Mesothelial cell of epicardium (in vitro differentiated cells): ENCODE data around the gene HS6ST2. TPM values are rescaled to one million over a fixed set of nuclear protein-coding genes. Genes with fewer than 3 reads are reported as not detected.

ENCODE experiments used
- DNase-seq, 2 experiments: peaks; one replicate each; pipeline ENCODE4 v3.0.0; 2021; ENCODE audit warnings: low spot score in 2 of 2; ENCODE audit not compliant: unreplicated experiment in 2 of 2
- H3K27ac Mint-ChIP-seq: 2 replicates; pipeline ENCODE4 v1.8.0; 2021; ENCODE audit warnings: mixed read lengths
- H3K27me3 Mint-ChIP-seq: 2 replicates; pipeline ENCODE4 v1.8.0; 2021; ENCODE audit warnings: low read depth, mixed read lengths
- H3K36me3 Mint-ChIP-seq: 2 replicates; pipeline ENCODE4 v1.8.0; 2021; ENCODE audit warnings: mixed read lengths
- H3K4me1 Mint-ChIP-seq: 2 replicates; pipeline ENCODE4 v1.8.0; 2021; ENCODE audit warnings: mixed read lengths
- H3K4me3 Mint-ChIP-seq: 2 replicates; pipeline ENCODE4 v1.8.0; 2021; ENCODE audit warnings: mild to moderate bottlenecking, moderate library complexity, mixed read lengths
- H3K9me3 Mint-ChIP-seq: 2 replicates; pipeline ENCODE4 v1.8.0; 2021; ENCODE audit warnings: mixed read lengths
- CTCF ChIP-seq: fragments of 200-600 bp; sonication (generic); IDR thresholded peaks from one replicate; pipeline ENCODE4 v1.5.0; 2021; ENCODE audit warnings: antibody characterized with exemption; ENCODE audit not compliant: unreplicated experiment
- total RNA-seq: library from RNA; stranded (reverse); gene quantifications from 3 replicates; pipeline ENCODE4 v1.2.1, GENCODE V29; 2021

Gene HS6ST2
- total RNA-seq, 1 donor from 2014 or later: 20.2 TPM

GRCh38 chrX:132807411-132808030 lies 150.9 kb downstream of the HS6ST2 start:
- TF ChIP-seq CTCF: no peak
- H3K27me3 Mint-ChIP-seq: no peaks in the 10 kb centered on the region
- no peak for DNase-seq
- H3K4me1 Mint-ChIP-seq: no peaks in the 10 kb centered on the region
- no peak overlapping the region for H3K27ac Mint-ChIP-seq
- no peaks in the 10 kb centered on the region for H3K36me3 Mint-ChIP-seq
- no peaks in the 10 kb centered on the region for H3K9me3 Mint-ChIP-seq
- H3K4me3 Mint-ChIP-seq: no peak overlapping the region

GRCh38 chrX:132802033-132802432 lies 156.4 kb downstream of the HS6ST2 start:
- no peak overlapping the region for H3K4me3 Mint-ChIP-seq
- peaks cover 11% of the 10 kb centered on the region for H3K9me3 Mint-ChIP-seq
- DNase-seq: no peak
- H3K36me3 Mint-ChIP-seq: peaks cover 2% of the 10 kb centered on the region
- no peak for TF ChIP-seq CTCF
- H3K27me3 Mint-ChIP-seq: no peaks in the 10 kb centered on the region
- no peaks in the 10 kb centered on the region for H3K4me1 Mint-ChIP-seq
- H3K27ac Mint-ChIP-seq: no peak overlapping the region

GRCh38 chrX:132795181-132795580 lies 163.2 kb downstream of the HS6ST2 start:
- H3K9me3 Mint-ChIP-seq: no peaks in the 10 kb centered on the region
- DNase-seq: no peak
- no peak overlapping the region for H3K4me3 Mint-ChIP-seq
- H3K27ac Mint-ChIP-seq: no peak overlapping the region
- H3K27me3 Mint-ChIP-seq: no peaks in the 10 kb centered on the region
- no peaks in the 10 kb centered on the region for H3K36me3 Mint-ChIP-seq
- TF ChIP-seq CTCF: no peak
- peaks cover 8% of the 10 kb centered on the region for H3K4me1 Mint-ChIP-seq

- no peak for DNase-seq
Observed at GRCh38 chrX:132791714-132792113, 166.7 kb downstream of the HS6ST2 start.

GRCh38 chrX:132790329-132790728 lies 168.1 kb downstream of the HS6ST2 start:
- peaks cover 4% of the 10 kb centered on the region for H3K36me3 Mint-ChIP-seq
- H3K4me3 Mint-ChIP-seq: no peak overlapping the region
- no peak for TF ChIP-seq CTCF
- no peaks in the 10 kb centered on the region for H3K27me3 Mint-ChIP-seq
- no peak overlapping the region for H3K27ac Mint-ChIP-seq
- peaks cover 15% of the 10 kb centered on the region for H3K9me3 Mint-ChIP-seq
- H3K4me1 Mint-ChIP-seq: peaks cover 7% of the 10 kb centered on the region
- DNase-seq: no peak

More at GRCh38 chrX:132791714-132792113, 166.7 kb downstream of the HS6ST2 start:
- peaks cover 8% of the 10 kb centered on the region for H3K4me1 Mint-ChIP-seq
- H3K27me3 Mint-ChIP-seq: no peaks in the 10 kb centered on the region
- peaks cover 4% of the 10 kb centered on the region for H3K36me3 Mint-ChIP-seq
- no peak overlapping the region for H3K27ac Mint-ChIP-seq
- TF ChIP-seq CTCF: no peak
- peaks cover 15% of the 10 kb centered on the region for H3K9me3 Mint-ChIP-seq
- H3K4me3 Mint-ChIP-seq: no peak overlapping the region
